Iris pigment epithelial cell (primary cell): ENCODE measurements around the gene SOST.

Experiments
- DNase-seq: peaks from one replicate; pipeline ENCODE4 v3.0.0-alpha.2; 2011; ENCODE audit warnings: low read depth

Gene SOST

GRCh38 chr17:43707184-43707583 lies 51.4 kb downstream of the SOST start:
- no peak for DNase-seq

- no peak for DNase-seq
These were observed 52.4 kb downstream of the SOST start for GRCh38 chr17:43706235-43706634.
